AG04449 (cell line): ENCODE results near the gene NPM3.
"Not testable (repeated sequence)": the region's sequence is repeated elsewhere in the genome, so short reads cannot be mapped to it uniquely, and the experiment has no call there.

ENCODE experiments used
- CTCF ChIA-PET: fragments of 350-600 bp; formaldehyde crosslinking; extraction: SDS; loops from one replicate; lab custom pipeline; 2021; ENCODE audit warnings: antibody characterized with exemption; lab: Yijun Ruan, JAX
- POLR2A ChIA-PET: fragments of 400-600, 350-600 bp; formaldehyde crosslinking; extraction: SDS; loops from one replicate; lab custom pipeline; 2020; ENCODE audit warnings: antibody characterized with exemption, inconsistent platforms; lab: Yijun Ruan, JAX
- DNase-seq: peaks from one replicate; pipeline ENCODE4 v3.0.0-alpha.2; 2010; ENCODE audit warnings: low read depth, low spot score
- H3K4me3 ChIP-seq: 2 replicates; pipeline ENCODE4 v1.5.1; 2011; ENCODE audit warnings: low read depth, mild to moderate bottlenecking, control low read depth, low read length
- TF ChIP-seq, protein P1 (sequence below): IDR thresholded peaks from one replicate; pipeline ENCODE4 v1.5.1; 2011; ENCODE audit warnings: mild to moderate bottlenecking, moderate library complexity, low read length, control low read depth, inconsistent platforms; ENCODE audit not compliant: insufficient read depth; ENCODE audit errors: missing control alignments

Gene NPM3

DNA sequence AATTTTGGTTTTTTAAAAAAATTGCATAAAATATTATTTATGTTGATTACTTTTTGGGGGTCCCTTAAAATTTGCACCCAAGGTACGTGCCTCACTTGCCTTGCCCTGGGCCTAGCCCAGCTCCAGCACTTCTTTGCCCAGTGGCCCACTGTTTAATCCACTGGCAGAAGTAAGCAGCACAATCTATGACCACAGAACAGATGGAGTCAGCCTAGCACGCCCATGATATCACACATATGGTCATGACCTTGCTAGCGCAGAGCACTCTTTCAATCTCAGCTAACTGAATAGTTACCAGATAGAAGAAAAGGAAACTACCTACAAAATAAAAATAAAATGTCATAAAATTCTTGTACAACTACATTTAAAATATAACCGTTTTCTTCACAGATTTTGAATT is 29.4 kb upstream of the NPM3 start:
- ChIA-PET POLR2A (interaction anchor here (0.8 kb wide), 1 partner anchor 29 kb away, joined by 3 read pairs; no protein-coding TSS in a partner anchor), CTCF (interaction anchor here (0.6 to 2.1 kb wide), 8 partner anchors 11 to 260 kb away, joined by 3 to 15 read pairs (median 4); no protein-coding TSS in a partner anchor)
- TF ChIP-seq, protein P1, sequence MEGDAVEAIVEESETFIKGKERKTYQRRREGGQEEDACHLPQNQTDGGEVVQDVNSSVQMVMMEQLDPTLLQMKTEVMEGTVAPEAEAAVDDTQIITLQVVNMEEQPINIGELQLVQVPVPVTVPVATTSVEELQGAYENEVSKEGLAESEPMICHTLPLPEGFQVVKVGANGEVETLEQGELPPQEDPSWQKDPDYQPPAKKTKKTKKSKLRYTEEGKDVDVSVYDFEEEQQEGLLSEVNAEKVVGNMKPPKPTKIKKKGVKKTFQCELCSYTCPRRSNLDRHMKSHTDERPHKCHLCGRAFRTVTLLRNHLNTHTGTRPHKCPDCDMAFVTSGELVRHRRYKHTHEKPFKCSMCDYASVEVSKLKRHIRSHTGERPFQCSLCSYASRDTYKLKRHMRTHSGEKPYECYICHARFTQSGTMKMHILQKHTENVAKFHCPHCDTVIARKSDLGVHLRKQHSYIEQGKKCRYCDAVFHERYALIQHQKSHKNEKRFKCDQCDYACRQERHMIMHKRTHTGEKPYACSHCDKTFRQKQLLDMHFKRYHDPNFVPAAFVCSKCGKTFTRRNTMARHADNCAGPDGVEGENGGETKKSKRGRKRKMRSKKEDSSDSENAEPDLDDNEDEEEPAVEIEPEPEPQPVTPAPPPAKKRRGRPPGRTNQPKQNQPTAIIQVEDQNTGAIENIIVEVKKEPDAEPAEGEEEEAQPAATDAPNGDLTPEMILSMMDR, result no peak
- DNase-seq, result no peak
- H3K4me3 ChIP-seq, result no peak overlapping the region

DNA sequence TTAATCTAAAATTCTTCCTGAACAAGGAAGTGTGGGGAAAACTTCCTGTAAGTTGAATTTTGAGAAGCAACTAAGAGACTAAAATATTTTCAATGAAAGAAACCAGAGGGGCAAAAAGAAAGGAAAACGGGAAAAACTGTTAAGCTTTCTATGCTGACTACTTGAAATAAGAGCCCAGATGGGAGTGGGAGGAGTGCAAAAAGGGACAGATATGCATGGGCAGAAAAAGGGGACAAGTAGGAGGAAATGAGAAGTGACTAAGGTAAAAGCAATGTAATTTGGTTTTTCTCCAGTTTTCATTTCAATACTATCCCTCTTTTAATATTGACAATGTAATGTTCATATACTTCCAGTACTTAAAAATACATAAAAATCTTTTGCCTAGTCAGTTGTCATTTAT is 23.9 kb upstream of the NPM3 start:
- ChIA-PET POLR2A (no interaction called here), CTCF (interaction anchor here (0.7 kb wide), 1 partner anchor 26 kb away, joined by 3 read pairs; no protein-coding TSS in a partner anchor)
- TF ChIP-seq, protein P1, result no peak
- no peak overlapping the region for H3K4me3 ChIP-seq
- no peak for DNase-seq

DNA sequence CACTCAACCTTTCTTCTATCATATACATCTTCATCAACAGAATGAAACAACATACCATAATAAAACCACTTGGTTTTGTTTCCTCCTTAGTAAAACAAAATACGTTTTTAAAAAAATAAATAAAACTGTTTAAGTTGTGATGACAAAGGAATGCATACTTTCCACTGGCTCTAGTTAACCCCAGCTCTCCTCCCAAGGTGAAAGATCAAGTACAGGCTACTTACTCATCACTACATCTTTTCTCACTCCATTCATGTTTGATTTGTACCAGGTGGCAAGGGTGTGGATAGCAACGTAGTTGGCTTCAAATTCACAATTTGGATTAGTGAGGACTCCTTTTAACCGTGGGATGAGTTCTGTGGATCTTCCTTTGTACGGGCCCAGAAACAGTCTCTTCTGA is 20.3 kb upstream of the NPM3 start:
- no peak for DNase-seq
- CTCF ChIA-PET, result interaction anchor here (0.9 to 1.6 kb wide), 4 partner anchors 8 to 589 kb away, joined by 3 to 4 read pairs (median 4); partner anchors contain the start of gene NPM3
- TF ChIP-seq, protein P1, result no peak
- POLR2A ChIA-PET, result no interaction called here
- H3K4me3 ChIP-seq, result no peak overlapping the region

DNA sequence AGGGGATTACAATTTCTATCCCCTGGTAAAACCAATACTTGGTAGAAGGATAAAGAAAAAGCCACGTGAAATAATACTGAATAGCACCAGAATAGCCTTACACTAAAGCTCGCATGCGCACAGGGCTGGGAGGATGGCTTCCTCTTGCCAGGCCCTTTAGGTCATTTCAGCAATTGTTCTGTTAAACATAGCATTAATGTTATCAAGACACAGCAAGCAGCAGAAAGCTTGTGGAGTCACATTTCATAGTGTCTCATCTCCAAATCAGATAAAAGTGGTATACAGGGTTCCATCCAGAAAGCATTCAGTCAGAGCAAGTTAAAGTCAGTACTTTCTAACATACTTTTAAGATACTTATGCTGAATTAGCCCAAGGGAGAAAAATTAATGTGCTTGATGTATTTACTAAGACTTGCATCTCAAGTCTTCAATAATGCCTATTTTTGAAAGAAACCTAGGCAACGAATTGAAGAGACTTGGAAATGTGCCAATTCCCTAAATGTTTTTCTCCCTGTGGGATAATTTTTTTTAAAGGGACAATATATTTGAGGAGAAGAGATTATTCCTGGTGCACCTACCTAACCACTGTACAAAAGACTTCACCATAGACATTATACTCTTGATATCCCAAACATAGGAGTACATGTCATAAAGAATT is 14.3 kb upstream of the NPM3 start:
- no peak for DNase-seq
- POLR2A ChIA-PET, result interaction anchor here (0.8 kb wide), 1 partner anchor 17 kb away, joined by 3 read pairs; no protein-coding TSS in a partner anchor
- TF ChIP-seq, protein P1, result no peak
- H3K4me3 ChIP-seq, result no peak overlapping the region
- CTCF ChIA-PET, result interaction anchor here (1.0 to 7.5 kb wide), 6 partner anchors 8 to 227 kb away, joined by 3 to 91 read pairs (median 4); partner anchors contain the start of gene NPM3

DNA sequence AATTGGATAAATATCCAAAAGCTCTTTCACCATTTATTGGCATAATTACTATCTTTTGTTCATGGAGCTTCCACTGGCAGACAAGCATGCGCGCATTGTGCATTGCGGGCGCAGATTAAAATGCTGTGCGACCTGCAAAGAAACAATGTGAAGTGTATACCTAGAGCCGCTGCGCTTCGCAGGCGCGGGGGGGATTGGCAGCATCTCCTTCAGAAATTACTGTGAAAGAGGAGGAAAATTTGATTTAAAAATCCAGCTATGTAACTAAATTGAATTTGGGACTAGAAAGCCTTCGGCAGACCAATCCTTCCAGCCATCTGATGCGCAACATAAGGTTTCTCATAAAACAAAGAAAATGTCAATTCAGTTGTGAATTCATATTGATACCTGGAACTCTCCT is 10.3 kb upstream of the NPM3 start:
- H3K4me3 ChIP-seq, result no peak overlapping the region
- TF ChIP-seq, protein P1, result no peak
- no peak for DNase-seq
- ChIA-PET POLR2A (no interaction called here), CTCF (interaction anchor here (1.0 to 7.5 kb wide), 3 partner anchors 10 to 280 kb away, joined by 3 to 91 read pairs (median 4); partner anchors contain the start of gene NPM3)

DNA sequence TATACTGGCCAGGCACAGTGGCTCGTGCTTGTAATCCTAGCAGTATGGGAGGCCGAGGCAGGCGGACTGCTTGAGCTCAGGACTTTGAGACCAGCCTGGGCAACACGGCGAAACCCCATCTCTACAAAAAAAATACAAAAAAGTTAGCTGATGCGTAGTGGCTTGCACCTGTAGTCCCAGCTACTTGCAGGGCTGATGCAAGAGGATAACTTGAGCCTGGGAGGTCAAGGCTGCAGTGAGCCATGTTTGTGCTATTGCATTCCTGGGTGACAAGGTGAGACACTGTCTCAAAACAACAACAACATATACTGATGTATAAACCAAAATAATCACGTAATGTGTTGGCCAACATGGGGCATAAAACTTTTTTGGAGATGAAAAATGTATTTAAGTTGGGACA is 6.4 kb upstream of the NPM3 start:
- H3K4me3 ChIP-seq, result no peak overlapping the region
- POLR2A ChIA-PET, result no interaction called here
- no peak for DNase-seq
- CTCF ChIA-PET, result interaction anchor here (0.9 to 1.3 kb wide), 3 partner anchors 9 to 576 kb away, joined by 3 to 14 read pairs (median 4); no protein-coding TSS in a partner anchor
- TF ChIP-seq, protein P1, result no peak

DNA sequence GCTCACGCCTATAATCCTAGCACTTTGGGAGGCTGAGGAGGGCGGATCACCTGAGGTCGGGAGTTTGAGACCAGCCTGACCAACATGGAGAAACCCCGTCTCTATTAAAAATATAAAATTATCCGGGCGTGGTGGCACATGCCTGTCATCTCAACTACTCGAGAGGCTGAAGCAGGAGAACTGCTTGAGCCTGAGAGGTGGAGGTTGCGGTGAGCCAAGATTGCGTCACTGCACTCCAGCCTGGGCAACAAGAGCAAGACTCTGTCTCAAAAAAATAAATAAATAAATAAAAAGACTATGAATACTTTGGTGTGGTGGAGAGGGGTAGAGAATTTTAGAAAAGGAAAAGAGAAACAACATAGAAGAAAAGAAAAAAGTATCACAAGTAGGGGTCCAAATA is 6.0 kb upstream of the NPM3 start:
- DNase-seq, H3K4me3 ChIP-seq, POLR2A ChIA-PET: not testable (repeated sequence)
- CTCF ChIA-PET, result interaction anchor here (0.9 to 1.3 kb wide), 2 partner anchors 9 to 575 kb away, joined by 4 to 14 read pairs; no protein-coding TSS in a partner anchor
